ENCODE results near the gene DNAAF3. TPM values are rescaled to one million over a fixed set of nuclear protein-coding genes. Genes with fewer than 3 reads are reported as not detected.
"Not testable (repeated sequence)": the region's sequence is repeated elsewhere in the genome, so short reads cannot be mapped to it uniquely, and the experiment has no call there.

Gene DNAAF3
- total RNA-seq (0.37 TPM), polyA plus RNA-seq (0.62 TPM)

DNA sequence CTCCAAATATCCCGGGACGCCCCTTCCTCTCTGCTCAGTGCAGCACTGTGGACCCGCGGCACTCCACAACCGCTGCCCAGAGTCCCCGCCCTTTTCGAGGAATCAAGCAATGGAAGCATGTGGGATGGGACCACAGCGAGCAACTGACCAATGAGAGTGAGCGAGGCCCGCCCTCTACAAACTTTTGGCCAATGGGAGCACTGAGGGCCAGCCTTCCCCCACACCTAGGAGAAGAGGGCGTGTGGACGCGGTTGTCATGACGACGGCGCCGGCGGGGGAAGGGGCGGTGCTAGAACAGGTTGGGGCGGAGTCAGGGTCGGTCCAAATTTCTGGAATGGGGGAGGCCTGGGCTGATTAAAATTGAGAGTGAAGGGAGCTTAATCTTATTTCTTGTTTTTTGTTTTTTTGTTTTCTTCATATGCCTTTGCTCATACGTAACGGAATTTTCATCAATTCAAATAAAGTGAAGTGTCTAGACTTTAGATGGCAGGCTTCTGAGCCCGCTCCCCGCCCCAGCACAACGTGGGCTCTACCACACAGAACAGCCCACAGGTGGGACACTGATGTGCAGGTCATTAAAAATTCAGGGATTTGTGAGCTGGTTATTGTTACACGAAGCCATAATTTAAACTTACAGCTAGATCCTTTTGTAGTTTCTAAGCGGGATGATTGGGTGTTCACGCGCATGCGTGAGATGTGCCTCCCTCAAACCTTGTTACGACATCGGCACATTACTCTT is at the start of gene DNAAF3:
DNAAF3 (minus strand) TSS at position 84 of the 739 bp plus-strand sequence. CDS start 200 bp downstream, outside the sequence.
- 2% methylated on average over 33 of the region's 33 CpGs for WGBS
- H3K4me3 ChIP-seq (ENCODE audit: low read depth, low read length): no peak within 1 kb of the TSS
- DNase-seq (ENCODE audit: extremely low spot score): peak; percentile 87
- H3K27ac ChIP-seq (ENCODE audit: low read depth): no peak within 1 kb of the TSS
- H3K36me3 ChIP-seq (ENCODE audit: insufficient read depth): no peaks in the 10 kb centered on the region
- no peaks in the 10 kb centered on the region for H3K4me1 ChIP-seq (ENCODE audit: insufficient read depth)

DNA sequence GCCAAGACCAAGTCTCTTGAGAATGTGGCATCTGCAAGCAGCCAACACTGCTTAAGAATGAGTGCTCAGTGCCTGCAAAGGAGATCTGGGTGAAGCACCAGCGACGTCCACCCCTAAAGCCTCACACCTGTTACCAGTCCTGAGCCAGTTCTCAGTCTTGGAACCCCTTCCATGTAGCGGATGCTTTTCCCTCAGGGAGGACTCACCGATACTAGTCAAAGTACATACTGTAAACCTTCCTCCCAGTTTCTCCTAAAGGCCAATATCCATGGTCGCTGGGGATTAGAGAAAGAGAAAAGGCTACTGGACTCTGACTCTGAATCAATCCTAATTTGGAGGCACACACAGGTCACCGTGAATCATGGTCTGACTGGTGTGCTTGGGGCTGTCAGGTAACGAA is 47.1 kb upstream of the DNAAF3 start:
- no peak overlapping the region for H3K27ac ChIP-seq (ENCODE audit: low read depth)
- no peaks in the 10 kb centered on the region for H3K36me3 ChIP-seq (ENCODE audit: insufficient read depth)
- WGBS: 82% methylated on average over 7 of the region's 7 CpGs
- DNase-seq (ENCODE audit: extremely low spot score): no peak
- no peak overlapping the region for H3K4me3 ChIP-seq (ENCODE audit: low read depth, low read length)
- H3K4me1 ChIP-seq (ENCODE audit: insufficient read depth): no peaks in the 10 kb centered on the region

DNA sequence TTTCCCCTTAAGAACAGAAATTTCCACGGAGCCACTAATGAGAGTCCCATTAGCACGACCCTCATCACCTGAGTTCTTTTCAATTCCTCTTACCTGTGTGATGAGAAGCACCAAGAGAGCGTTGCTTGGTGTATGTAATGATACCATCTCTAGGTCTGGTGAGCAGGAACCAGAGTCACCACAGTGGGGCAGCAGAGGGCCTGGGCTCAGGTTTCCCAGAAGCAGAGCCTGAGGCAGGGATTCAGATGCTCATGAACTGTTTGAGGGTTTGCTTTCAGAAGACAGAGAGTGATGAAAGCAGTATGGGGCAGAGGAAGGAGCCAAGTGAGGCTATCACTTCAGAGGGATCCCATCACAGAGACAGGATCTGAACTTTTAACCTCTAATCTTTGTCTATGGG is 46.0 kb upstream of the DNAAF3 start:
- no peaks in the 10 kb centered on the region for H3K4me1 ChIP-seq (ENCODE audit: insufficient read depth)
- no peak for DNase-seq (ENCODE audit: extremely low spot score)
- H3K36me3 ChIP-seq (ENCODE audit: insufficient read depth): no peaks in the 10 kb centered on the region
- no peak overlapping the region for H3K27ac ChIP-seq (ENCODE audit: low read depth)
- 75% methylated on average over 3 of the region's 3 CpGs for WGBS
- H3K4me3 ChIP-seq (ENCODE audit: low read depth, low read length): no peak overlapping the region

DNA sequence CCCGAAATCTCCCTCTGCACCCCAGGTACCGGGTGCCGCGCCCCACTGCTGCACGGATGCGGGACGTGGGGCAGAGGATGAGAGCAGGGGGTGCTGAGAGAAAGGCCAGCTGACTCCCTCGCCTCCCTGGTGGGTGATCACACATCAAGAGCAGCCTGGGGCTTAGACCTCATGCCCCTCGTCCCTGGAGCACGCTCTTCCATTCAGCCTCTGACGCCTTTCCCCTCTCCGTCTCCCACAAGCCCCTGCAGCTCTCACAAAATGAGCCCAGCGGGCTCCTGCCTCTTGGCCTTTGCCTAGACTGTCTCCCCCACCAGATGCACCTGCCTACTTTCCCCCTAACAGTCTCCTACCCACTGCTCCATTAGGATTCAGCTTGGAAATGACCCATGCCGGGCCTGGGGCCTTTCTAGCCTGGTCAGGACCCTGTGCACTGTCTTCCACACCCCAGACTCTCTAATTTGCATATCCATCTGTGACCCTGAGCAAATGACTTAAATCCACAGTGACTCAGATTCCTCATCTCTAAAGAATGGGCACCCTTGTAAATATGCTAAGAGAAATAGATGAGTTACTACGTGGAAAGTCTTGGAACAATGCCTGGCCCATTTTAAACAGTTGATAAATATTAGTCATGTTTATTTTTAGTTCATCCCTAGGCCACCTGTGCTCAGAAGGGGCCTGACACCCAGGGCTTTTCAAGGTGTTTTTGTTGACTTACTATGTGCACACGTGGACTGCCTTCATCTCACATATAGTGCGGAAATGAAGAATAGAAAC is 43.5 kb upstream of the DNAAF3 start:
- H3K27ac ChIP-seq (ENCODE audit: low read depth): no peak overlapping the region

DNA sequence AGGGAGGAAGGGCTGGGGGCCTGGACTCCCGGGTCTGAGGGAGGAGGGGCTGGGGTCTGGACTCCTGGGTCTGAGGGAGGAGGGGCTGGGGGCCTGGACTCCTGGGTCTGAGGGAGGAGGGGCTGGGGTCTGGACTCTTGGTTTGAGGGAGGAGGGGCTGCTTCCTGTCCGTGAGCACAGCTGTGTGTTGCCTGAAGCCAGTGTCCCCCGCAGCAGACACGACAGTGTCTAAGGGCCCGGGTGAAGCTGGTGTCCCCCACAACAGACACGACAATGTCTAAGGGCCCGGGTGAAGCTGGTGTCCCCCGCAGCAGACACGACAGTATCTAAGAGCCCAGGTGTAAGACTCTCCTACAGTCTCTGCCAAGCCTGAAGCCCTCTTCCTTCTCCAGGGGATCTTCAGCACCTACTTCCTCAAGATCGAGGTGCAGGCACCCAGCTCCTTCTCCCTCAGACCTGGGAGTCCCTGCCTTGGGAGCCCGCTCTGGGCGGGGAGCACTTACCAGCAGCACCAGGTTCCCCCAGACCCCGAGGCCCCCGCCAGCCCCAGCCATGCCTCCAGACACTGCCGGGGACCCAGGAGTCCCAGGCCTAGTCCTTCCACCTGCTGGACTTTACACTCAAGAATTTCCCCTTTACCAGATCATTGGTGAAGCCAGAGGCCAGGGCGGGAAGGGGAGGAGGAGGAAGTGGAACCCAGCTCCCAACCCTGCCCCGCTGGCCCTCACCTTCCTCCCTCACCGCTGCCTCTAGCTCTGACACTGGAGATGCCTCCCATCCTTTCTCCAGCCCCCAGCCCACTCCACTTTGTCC is 42.7 kb upstream of the DNAAF3 start, which contains the start of gene PTPRH:
PTPRH (minus strand) TSS at position 622 of the 813 bp plus-strand sequence; CDS start at position 554, 68 bp downstream.
- WGBS: 56% methylated on average over 17 of the region's 18 CpGs
- Histone ChIP-seq H3K36me3 (ENCODE audit: insufficient read depth) (no peaks in the 10 kb centered on the region), H3K27ac (ENCODE audit: low read depth) (no peak within 1 kb of the TSS), H3K4me1 (ENCODE audit: insufficient read depth) (no peaks in the 10 kb centered on the region), H3K4me3 (ENCODE audit: low read depth, low read length) (no peak within 1 kb of the TSS)
- no peak for DNase-seq (ENCODE audit: extremely low spot score)

More for the DNA sequence above, 43.5 kb upstream of the DNAAF3 start:
- DNase-seq (ENCODE audit: extremely low spot score): no peak
- Histone ChIP-seq H3K36me3 (ENCODE audit: insufficient read depth) (no peaks in the 10 kb centered on the region), H3K4me3 (ENCODE audit: low read depth, low read length) (no peak overlapping the region), H3K4me1 (ENCODE audit: insufficient read depth) (no peaks in the 10 kb centered on the region)
- WGBS: 59% methylated on average over 17 of the region's 17 CpGs

DNA sequence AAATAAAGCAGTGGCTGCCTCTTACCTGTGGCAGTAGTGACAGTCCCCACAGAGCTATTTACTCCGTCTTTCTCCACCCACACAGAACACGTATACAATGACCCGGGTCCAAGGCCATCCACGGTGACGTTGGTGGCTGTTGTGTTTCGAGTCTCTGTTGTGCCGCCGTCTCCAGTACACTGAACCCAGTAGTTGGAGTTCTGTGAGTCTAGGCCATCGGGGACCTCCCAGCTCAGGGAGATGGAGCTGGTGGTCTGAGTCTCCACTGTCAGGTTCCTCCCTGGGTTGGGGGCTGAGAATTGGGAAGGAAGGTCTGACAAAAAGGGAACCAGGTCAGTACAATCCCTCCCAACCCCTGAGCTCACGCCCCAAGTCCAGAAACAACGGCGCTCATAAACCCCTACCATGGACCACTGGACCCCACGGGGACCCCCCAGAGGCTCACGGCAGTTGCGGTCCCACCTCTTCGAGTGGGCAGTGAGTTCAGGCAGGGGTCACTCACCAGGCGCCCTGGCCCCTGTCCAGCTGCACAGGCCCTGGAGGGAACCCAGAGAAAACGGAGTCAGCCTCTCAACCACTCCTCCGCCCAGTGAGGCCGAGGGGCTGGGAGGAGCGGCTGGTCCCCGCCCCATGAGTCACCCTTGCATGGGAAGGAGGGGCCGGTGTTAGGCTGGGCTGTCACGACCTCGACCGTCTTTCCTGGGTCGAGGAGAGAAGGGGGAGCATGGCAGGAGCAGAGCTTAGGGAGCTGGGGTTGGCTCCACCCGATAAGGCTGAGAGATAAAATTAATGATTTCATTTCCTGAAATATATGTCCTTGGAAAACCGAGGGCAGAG is 40.5 kb upstream of the DNAAF3 start:
- WGBS: 30% methylated on average over 29 of the region's 29 CpGs
- Histone ChIP-seq H3K27ac (ENCODE audit: low read depth) (no peak overlapping the region), H3K36me3 (ENCODE audit: insufficient read depth) (no peaks in the 10 kb centered on the region), H3K4me1 (ENCODE audit: insufficient read depth) (no peaks in the 10 kb centered on the region), H3K4me3 (ENCODE audit: low read depth, low read length) (no peak overlapping the region)
- DNase-seq (ENCODE audit: extremely low spot score): no peak

DNA sequence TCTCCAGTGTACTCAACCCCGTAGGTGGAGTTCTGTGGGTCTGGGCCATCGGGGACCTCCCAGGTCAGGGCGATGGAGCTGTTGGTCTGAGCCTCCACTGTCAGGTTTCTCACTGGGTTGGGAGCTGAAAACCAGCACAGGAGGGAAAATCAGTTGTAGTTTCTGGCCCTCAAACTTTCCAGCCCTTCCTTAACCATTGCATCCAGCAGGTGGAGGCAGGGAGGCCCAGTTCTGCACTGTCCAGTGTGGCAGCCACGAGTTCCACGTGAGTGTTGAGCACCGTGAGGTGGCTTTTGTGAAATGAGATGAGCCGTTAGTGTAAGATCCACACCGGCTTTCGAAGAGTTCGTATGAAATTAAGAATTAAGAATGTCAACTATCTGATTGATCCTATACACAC is 35.8 kb upstream of the DNAAF3 start:
- not testable (repeated sequence) for H3K36me3 ChIP-seq (ENCODE audit: insufficient read depth); H3K4me3 ChIP-seq (ENCODE audit: low read depth, low read length); H3K4me1 ChIP-seq (ENCODE audit: insufficient read depth); DNase-seq (ENCODE audit: extremely low spot score); H3K27ac ChIP-seq (ENCODE audit: low read depth)
- WGBS: 73% methylated on average over 10 of the region's 10 CpGs

DNA sequence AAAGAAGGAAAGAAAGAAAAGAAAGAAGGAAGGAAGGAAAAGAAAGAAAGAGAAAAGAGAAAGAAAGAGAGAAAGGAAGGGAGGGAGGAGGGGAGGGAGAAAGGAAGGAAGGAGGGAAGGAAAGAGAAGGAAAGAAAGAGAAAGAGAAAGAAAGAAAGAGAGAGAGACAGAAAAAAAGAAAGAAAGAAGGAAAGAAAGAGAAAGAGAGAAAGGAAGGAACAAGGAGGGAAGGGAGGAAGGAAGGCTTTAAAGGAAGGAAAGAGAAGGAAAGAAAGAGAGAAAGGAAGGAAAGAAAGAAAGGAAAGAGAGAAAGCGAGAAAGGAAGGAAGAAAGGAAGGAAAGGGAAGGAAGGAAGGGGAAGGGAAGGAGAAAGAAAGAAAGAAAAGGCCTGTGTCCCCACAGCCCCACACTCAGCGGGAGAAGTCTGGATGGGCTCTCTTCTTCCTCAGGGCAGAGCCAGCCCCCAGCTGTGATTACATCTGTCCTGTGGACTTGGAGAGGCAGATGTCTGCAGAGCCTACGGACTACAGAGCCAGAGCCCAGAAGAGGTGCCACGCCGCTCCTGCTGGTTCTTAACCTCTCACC is 33.3 kb upstream of the DNAAF3 start:
- H3K4me3 ChIP-seq (ENCODE audit: low read depth, low read length): no peak overlapping the region
- H3K27ac ChIP-seq (ENCODE audit: low read depth): no peak overlapping the region
- 65% methylated on average over 5 of the region's 5 CpGs for WGBS
- H3K36me3 ChIP-seq (ENCODE audit: insufficient read depth): no peaks in the 10 kb centered on the region
- no peak for DNase-seq (ENCODE audit: extremely low spot score)
- H3K4me1 ChIP-seq (ENCODE audit: insufficient read depth): no peaks in the 10 kb centered on the region

DNA sequence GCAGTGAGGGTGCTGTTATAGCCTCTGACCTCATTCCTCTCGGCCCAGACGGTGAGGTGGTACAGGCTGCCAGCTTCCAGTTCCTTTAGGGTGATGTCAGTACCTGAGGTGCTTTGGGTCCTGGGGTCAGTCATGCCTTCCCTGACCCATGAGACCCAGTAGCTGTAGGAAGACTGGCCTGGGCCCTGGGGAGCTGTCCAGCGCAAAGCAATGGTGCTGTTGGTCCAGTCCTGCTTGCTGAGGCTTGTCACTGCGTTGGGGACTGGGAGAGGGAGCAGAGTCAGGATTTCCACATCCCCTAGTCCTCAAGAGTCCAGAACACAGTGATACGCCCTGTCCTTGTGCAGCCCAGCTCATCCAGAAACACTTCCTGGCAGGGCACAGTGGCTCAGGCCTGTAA is 32.2 kb upstream of the DNAAF3 start:
- Histone ChIP-seq H3K36me3 (ENCODE audit: insufficient read depth) (no peaks in the 10 kb centered on the region), H3K4me3 (ENCODE audit: low read depth, low read length) (no peak overlapping the region), H3K4me1 (ENCODE audit: insufficient read depth) (no peaks in the 10 kb centered on the region), H3K27ac (ENCODE audit: low read depth) (no peak overlapping the region)
- 53% methylated on average over 5 of the region's 5 CpGs for WGBS
- no peak for DNase-seq (ENCODE audit: extremely low spot score)

DNA sequence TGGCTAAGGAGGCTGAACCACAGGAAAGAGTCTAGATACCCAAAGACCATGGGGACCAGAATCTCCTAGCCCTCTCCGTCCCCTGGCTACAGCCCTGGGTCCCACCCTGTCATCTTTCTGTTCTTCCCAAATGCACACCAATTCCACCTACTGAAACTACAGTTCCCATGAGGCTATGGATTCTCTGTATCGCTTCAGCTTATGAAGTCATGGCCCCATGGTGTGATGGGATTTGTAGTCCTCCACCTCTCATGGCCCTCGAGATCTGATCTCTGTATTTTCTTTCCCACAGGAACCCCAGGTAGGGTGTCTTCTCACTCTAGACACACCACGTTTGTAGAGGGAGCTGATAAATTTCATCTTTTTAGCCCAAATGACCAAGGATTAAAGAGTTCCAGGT is 31.1 kb upstream of the DNAAF3 start:
- no peak for DNase-seq (ENCODE audit: extremely low spot score)
- WGBS: 54% methylated on average over 4 of the region's 4 CpGs

DNA sequence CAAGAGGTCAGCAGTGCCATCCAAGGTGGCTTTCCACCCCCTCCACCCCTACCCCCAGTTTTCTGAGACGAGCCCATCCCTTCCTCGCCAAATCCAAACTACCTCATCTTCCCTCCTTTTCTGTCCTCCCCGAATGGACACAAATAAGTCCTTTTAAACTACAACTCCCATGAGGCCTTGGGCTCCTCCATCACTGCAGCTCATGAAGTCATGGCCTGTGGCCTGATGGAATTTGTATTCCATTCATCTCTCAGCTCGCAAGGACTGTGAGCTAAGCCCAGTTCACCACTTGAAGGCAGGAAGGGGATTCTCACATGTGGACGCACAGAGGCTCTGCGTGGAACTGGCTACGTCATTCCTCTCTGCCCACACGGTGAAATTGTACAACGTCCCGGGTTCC is 30.4 kb upstream of the DNAAF3 start:
- no peaks in the 10 kb centered on the region for H3K4me1 ChIP-seq (ENCODE audit: insufficient read depth)
- no peak for DNase-seq (ENCODE audit: extremely low spot score)
- no peak overlapping the region for H3K27ac ChIP-seq (ENCODE audit: low read depth)
- H3K36me3 ChIP-seq (ENCODE audit: insufficient read depth): no peaks in the 10 kb centered on the region
- WGBS: 84% methylated on average over 10 of the region's 10 CpGs
- no peak overlapping the region for H3K4me3 ChIP-seq (ENCODE audit: low read depth, low read length)

More for the DNA sequence above, 31.1 kb upstream of the DNAAF3 start:
- H3K4me1 ChIP-seq (ENCODE audit: insufficient read depth): no peaks in the 10 kb centered on the region
- H3K4me3 ChIP-seq (ENCODE audit: low read depth, low read length): no peak overlapping the region
- no peak overlapping the region for H3K27ac ChIP-seq (ENCODE audit: low read depth)
- no peaks in the 10 kb centered on the region for H3K36me3 ChIP-seq (ENCODE audit: insufficient read depth)

DNA sequence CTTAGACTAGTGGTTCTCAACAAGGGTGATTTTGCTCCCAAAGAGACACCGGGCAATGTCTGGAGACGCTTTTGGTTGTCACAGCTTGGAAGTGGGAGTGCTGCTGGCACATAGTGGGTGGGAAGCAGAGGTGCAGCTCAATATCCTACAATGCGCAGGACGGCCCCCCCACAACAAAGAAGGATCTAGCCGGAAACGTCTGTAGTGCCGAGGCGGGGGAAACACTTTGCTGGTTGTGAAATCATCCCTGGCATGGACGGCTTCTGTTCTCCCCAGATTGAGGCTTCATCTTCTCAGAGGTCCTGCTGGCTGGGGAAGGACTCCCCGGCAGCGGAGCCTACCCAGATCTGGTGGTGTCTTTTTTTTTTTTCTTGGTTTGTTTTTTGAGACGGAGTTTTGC is 27.1 kb upstream of the DNAAF3 start:
- no peak overlapping the region for H3K4me3 ChIP-seq (ENCODE audit: low read depth, low read length)
- WGBS: 77% methylated on average over 12 of the region's 12 CpGs

More for the DNA sequence above, 27.1 kb upstream of the DNAAF3 start:
- no peaks in the 10 kb centered on the region for H3K4me1 ChIP-seq (ENCODE audit: insufficient read depth)
- no peaks in the 10 kb centered on the region for H3K36me3 ChIP-seq (ENCODE audit: insufficient read depth)
- no peak overlapping the region for H3K27ac ChIP-seq (ENCODE audit: low read depth)
- no peak for DNase-seq (ENCODE audit: extremely low spot score)
